ENCODE measurements around the gene THRA. TPM values are rescaled to one million over a fixed set of nuclear protein-coding genes. Genes with fewer than 3 reads are reported as not detected.

The THRA gene
- total and polyA plus RNA-seq, 9 of the 15 experiments (the other 6 are each of a cell fraction or from before 2014, with no cell fraction given): 0.34 to 23.4 (median 12.7) TPM

GRCh38 chr17:40086150-40087044, 23.6 kb downstream of the THRA start (continued):
- TF ChIP-seq USF1 (CRISPR knock-in tag; IDR thresholded peaks at IDR 0.05): no peak
- TF ChIP-seq CC2D1A (IDR thresholded peaks at IDR 0.05): peak; percentile 58
- TF ChIP-seq BRF1 (IDR thresholded peaks at IDR 0.05; ENCODE audit: borderline replicate concordance, extremely low read depth, insufficient read length): no peak
- no peak for TF ChIP-seq ZNF707 (CRISPR knock-in tag; conservative IDR thresholded peaks at IDR 0.05)
- TF ChIP-seq MLX (CRISPR knock-in tag; conservative IDR thresholded peaks at IDR 0.05): no peak
- peak; percentile 84 for TF ChIP-seq REST (IDR thresholded peaks at IDR 0.05; ENCODE audit: borderline replicate concordance)
- no peak for TF ChIP-seq REST (CRISPR knock-in tag; IDR thresholded peaks at IDR 0.05; ENCODE audit: low read depth)
- peak; percentile 59; the same call in 1 of the 2 replicates for TF ChIP-seq RB1 (IDR thresholded peaks at IDR 0.05; ENCODE audit: low read depth)
- no peak for TF ChIP-seq CREBBP (IDR thresholded peaks at IDR 0.05; ENCODE audit: low read depth, low read length)
- TF ChIP-seq PHF21A (IDR thresholded peaks at IDR 0.05; ENCODE audit: borderline replicate concordance, low read depth): no peak
- TF ChIP-seq CTCF (IDR thresholded peaks at IDR 0.05 in 2 of 3, conservative IDR thresholded peaks at IDR 0.05 in 1 of 3; ENCODE audit: insufficient read depth in 2 of 3, low read depth in 1 of 3, low read length in 3 of 3): peak; percentile 77 to 90 (median 85)
- no peak for TF ChIP-seq MXD1 (CRISPR knock-in tag; IDR thresholded peaks at IDR 0.05; ENCODE audit: borderline replicate concordance, poor library complexity, severe bottlenecking)
- TF ChIP-seq TARDBP (IDR thresholded peaks at IDR 0.05): no peak
- no peak for TF ChIP-seq ZFP30 (CRISPR knock-in tag; IDR thresholded peaks at IDR 0.05; ENCODE audit: borderline replicate concordance)

Measured in K562 (cell line).